HG03520 (cell line): ENCODE results near the gene HPS1.

Source experiments
- ATAC-seq: cut with Tn5 transposase; IDR thresholded peaks from one replicate; pipeline ENCODE4 v1.9.1; 2021; ENCODE audit warnings: mild to moderate bottlenecking, moderate library complexity; ENCODE audit not compliant: unreplicated experiment

The HPS1 gene

DNA sequence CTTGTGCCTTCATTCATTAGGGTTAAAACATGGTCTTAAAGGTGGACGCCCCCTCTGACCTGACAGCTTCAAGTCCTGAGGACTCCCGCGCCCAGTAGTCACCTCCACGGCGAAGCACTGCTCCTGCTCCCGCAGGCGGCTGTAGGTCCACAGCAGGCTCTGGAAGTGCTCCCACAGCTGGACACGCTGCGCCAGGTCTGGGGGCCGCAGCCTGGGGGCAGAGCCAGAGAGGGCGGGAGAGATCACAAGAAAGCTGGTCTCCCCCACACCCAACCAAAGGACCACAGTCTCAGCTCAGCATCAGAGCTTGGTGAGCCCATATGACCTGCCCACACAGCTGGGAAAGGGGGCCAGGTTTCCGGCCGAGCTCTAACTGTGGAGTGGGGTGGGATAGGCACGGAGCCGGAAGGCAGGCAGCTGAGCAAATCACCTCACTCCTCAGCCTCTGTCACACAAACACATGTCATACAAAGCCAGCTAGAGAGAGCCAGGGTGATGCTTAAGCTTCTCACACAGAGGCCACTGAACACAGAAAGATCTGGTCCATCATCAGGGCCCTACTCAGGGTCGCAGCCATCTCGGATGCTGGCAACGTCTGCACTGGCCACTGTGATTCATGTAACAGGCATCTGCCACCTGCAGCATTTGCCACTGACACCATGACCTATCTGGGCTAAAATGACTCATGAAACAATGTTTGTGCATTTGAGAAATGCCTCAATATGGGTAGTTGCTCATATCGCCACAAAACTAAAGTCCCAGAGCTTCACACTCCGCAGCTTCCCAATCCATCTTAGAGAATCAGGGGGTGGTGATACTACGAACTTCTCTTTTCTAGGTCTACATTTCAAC lies 12.6 kb downstream of the HPS1 start:
- ATAC-seq: no peak

GRCh38 chr10:98433371-98433770 lies 13.4 kb downstream of the HPS1 start:
- no peak for ATAC-seq

- no peak for ATAC-seq
Observed at GRCh38 chr10:98432330-98432729, 14.4 kb downstream of the HPS1 start.

- ATAC-seq: no peak
Observed at GRCh38 chr10:98431016-98431415, 15.7 kb downstream of the HPS1 start.

GRCh38 chr10:98430427-98430826 lies 16.3 kb downstream of the HPS1 start:
- no peak for ATAC-seq

GRCh38 chr10:98429320-98430072 lies 17.2 kb downstream of the HPS1 start:
- no peak for ATAC-seq

GRCh38 chr10:98427011-98427515 lies 19.7 kb downstream of the HPS1 start:
- ATAC-seq: no peak

DNA sequence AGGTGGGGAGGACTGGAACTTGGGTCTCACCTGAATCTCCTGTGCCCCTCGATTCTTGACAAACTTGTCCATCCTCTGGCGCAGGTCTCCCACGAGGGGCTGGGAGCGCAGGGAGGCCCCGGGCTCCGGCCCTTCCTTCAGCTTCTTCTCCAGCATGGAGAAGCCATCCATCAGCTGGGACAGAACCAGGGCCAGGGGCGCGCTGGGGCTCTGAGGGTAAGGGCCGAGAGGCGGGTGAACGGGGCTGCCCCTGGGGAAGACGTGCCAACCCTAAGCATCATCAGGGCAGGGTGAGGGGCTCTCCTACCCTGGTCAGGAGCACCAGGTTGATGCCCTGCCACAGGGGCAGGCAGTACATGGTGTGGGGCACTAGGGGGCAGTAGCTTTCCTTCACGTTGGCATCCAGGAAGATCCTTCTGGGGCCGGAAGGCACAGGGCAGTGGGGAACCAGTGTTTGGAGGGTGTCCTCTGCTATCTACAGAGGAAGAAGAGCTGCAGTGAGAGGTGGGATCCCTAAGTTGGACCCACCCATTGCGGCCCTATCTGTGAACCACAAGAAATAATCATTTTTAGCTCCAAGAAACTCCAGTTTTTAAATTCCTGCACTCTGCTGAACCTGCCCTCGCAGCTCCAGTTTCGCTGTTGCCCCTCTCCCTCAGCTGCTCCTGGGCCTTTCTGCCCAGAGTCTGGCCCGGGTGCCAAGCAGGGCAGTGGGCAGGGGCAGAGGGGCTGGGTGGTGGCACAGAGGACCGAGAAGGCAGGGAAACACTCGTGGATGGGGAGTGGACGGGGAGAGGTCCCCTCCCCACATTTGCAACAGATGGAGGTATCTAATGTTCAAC lies 21.0 kb downstream of the HPS1 start:
- ATAC-seq: no peak

- ATAC-seq: no peak
Observed at GRCh38 chr10:98424295-98425254, 22.2 kb downstream of the HPS1 start.

GRCh38 chr10:98423691-98424120 lies 23.0 kb downstream of the HPS1 start:
- no peak for ATAC-seq

- ATAC-seq: no peak
Observed at GRCh38 chr10:98422182-98422581, 24.6 kb downstream of the HPS1 start.

DNA sequence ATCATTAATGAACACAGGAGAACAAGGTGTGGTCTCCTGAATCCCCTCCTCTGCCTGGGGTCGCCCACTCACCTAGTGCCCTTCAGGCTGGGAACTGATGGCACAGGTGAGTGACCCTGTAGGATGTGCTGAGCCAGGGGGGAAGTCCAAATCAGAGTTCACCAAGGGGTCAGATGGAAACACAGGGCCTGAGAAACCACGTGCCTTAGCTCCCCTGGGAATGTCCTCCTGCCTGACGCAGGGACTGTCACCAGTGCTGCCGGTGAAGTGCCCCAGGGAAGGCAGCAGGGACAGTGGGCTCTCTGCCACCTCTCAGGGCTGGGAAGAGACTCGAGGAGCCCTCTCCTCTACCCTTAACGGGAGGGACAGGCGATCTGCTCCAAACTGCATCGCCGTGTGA lies 25.9 kb downstream of the HPS1 start:
- no peak for ATAC-seq

- no peak for ATAC-seq
Observed at GRCh38 chr10:98419469-98420261, 27.1 kb downstream of the HPS1 start.

DNA sequence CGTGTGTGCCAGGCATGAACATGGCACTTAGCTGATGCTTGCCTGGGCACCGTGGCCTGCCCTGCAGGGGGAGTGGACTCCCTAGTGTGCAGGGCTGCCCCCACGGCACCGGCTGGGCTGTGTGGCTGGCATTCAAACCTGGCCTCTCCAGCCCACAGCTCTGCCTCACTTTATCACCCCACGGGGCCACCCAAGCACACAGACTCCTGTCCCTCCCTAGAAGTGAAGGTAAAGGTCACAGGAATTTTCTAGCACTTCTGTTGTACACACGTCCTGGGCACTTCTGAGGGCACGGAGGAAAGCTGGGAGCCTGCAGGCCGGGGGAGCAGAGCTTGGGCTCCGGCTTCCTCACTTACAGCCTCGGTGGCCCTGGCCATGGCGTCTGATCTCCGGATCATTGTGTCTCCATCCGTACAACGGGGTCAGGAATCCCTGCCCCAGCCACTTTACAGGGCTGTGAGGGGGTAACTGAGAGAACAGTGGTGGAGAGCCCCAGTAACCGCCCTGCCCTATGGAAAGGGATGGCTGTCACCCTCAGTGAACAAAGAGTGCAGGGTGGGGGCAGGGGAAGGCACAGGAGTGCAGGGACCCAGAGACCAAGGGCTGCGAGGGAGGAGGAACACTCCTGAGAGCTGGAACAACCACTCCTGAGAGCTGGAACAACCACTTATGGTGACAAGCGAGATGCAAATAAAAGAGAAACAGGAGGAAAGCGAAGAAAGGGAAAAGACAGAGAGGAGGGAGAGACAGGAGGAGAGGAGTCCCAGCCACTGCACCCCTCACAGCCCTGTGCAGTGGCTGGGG lies 27.9 kb downstream of the HPS1 start:
- ATAC-seq: no peak

DNA sequence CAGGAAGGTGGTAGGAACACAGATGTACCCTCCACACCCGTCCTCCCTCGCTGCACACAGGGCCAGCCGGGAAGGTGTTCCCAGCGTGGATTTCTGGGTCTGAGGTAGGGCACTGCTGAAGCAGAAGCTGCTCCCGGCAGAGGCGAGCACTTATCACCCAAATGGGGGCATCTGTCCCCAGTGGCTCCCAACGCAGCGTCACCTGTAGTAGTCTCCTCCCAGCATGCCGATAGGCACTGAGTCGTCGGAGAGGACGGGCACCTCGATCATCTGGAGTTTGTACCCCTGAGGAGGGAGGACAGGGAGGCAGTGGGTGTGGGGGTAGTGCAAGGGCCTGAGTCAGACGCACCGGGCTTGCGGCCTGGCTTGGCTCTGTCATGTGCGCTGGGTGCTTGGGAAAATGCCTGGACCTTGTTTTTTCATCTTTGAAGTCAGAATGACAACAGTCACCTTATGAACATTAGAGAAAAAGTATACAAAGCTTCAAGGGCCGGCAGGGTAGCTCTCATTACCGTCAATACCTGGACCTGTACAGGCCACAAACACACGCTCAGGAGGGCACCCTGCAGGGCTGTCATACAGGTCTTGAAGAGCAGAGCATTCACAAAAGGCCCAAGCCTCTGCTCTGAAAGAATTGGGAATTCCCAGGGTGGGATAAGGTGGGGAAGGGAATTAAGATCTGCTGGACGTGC lies 28.6 kb downstream of the HPS1 start:
- no peak for ATAC-seq

DNA sequence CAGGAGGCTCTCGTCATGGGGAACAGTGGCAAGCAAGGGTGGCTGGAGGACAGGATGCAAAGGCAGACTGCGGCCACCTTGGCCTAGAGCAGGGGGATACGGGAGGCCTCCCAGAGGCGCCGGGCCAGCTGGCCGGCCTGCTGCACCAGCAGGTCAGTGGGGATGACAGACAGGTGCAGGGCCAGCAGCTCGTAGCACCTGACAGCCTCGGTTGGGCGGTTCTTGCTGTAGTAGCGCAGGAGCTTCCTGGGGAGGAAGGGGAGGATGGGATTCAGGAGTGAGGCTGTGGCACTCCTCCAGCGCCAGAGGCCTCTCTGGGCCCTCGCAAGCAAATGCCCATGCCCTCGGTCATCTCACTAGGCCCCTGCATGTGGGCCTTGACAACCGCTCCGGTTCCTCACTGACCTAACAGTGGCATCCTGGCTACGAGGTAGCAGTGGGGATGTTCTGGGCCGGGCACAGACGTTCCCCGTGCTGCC lies 29.2 kb downstream of the HPS1 start:
- ATAC-seq: no peak

DNA sequence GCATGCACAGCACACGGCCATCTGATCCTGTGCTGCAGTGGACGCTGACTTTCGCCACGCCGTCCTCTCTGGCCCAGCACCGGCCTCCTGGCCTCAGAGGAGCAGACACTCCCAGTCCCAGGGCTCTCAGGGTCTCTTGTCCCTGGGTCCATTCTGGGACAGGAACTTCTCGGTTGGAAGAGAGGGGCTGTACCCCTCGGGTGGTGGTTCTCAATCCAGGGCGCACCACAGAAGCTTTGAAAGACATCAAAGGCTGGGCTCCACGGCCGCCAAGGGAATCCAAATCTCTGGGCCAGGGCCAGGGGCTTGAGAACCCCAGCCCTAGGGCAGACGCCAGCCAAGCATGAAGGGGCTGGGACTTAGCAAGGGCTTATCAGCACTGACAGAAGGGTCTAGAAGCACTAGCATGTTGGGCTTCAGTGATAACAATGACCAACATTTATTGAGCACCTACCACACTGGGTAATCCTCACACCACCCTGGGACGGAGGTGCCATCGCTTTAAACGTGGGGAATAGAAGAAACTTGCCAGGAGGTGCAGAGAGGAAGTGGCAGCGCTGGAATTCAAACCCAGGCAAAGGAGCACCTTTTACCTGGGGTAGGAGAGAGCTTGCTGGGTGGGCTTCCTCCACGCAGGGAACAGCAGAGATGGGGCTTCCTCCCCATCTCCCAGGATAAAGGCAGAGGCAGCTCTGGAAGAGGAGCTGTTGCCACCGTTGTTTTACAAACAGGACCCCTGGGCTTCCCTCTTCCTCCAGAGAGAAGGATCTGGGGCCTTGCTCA lies 29.9 kb downstream of the HPS1 start:
- ATAC-seq: no peak
